Measurements from ENCODE around the gene C21orf58.

The C21orf58 gene

DNA sequence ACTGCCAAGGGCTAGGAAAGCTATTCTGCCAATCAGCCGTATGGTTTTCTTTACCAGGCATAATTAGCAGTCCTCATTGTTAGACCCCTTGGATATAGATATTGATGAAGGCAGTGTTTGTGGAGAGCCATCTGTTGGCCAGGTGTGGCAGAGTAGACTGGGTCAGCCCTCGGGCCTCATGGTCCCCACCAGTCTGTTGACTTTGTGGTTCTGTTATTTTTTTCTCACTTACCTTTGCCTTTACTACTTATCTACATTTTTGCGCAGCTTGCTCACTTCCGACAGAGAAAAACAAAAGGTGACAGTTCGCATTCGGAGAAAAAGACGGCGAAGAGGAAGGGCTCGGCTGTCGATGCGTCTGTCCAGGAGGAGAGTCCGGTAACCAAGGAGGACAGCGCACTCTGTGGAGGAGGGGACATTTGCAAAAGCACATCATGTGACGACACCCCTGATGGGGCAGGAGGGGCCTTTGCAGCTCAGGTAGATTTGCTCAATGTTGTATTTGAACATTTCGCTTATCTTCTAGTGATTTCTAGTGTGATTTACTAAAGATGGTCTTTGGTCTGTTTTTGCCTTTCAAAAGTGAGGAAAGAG lies 2.5 kb upstream of the C21orf58 start:
- peak overlapping the region; percentile 97 to 98 for H3K4me3 Mint-ChIP-seq
- DNase-seq (no peak), ATAC-seq (replicated peaks) (no peak)
- peaks cover 12 to 19% of the 10 kb centered on the region in 2 donors for H3K4me1 Mint-ChIP-seq (ENCODE audit: low read depth in 2 of 2)
- H3K27me3 Mint-ChIP-seq, result no peaks in the 10 kb centered on the region
- peaks cover 46% of the 10 kb centered on the region for H3K36me3 Mint-ChIP-seq (ENCODE audit: insufficient read depth)
- no peaks in the 10 kb centered on the region for H3K9me3 Mint-ChIP-seq
- no peak overlapping the region for H3K27ac Mint-ChIP-seq

DNA sequence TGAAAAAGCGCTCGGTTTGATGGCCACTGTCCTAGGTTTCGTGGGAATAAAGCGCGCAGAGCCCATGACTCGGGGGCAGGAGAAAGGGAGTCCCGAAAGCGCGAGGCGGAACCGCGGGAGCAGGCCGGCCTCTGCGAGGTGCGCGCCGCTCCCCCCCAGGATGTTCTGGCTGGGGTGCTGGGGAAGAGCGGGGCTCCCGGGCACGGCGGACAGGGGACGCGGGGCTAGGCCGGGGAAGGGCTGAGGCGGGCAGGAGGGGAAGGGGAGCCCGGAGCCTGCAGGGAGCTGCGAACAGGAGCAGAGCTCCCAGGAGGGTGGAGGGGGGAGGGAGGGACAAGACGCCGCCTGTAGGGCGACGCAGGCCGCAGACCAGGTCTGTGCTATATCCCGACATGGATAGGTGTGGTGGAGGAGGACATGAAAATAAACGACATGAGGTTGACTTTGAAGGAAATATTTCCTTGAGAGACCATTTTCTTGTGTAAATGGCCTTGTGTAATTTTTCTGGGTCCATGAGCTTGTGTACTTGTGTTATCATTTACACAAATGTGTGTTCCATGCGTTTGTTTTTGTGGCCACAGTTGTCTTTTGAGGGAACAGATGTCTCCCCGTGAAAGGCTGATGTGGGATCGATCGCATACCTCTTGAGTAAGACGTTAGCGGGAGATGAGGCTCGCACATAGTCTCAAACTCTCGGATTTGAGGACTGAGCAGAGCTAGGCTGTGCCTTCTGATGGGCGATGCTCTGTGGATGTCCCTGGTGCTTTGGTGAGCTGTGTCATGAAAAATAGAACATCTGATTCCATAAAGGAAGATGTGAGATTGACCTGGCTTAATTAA lies 1.6 kb upstream of the C21orf58 start:
- DNase-seq (no peak), ATAC-seq (replicated peaks) (no peak)
- no peaks in the 10 kb centered on the region for H3K9me3 Mint-ChIP-seq
- H3K4me1 Mint-ChIP-seq (ENCODE audit: low read depth in 2 of 2), result peaks cover 12 to 19% of the 10 kb centered on the region in 2 donors
- H3K27ac Mint-ChIP-seq, result peak overlapping the region in 1 of 2 donors; percentile 59
- H3K27me3 Mint-ChIP-seq, result no peaks in the 10 kb centered on the region
- H3K36me3 Mint-ChIP-seq (ENCODE audit: insufficient read depth), result peaks cover 36% of the 10 kb centered on the region
- H3K4me3 Mint-ChIP-seq, result peak overlapping the region; percentile 97 to 98

DNA sequence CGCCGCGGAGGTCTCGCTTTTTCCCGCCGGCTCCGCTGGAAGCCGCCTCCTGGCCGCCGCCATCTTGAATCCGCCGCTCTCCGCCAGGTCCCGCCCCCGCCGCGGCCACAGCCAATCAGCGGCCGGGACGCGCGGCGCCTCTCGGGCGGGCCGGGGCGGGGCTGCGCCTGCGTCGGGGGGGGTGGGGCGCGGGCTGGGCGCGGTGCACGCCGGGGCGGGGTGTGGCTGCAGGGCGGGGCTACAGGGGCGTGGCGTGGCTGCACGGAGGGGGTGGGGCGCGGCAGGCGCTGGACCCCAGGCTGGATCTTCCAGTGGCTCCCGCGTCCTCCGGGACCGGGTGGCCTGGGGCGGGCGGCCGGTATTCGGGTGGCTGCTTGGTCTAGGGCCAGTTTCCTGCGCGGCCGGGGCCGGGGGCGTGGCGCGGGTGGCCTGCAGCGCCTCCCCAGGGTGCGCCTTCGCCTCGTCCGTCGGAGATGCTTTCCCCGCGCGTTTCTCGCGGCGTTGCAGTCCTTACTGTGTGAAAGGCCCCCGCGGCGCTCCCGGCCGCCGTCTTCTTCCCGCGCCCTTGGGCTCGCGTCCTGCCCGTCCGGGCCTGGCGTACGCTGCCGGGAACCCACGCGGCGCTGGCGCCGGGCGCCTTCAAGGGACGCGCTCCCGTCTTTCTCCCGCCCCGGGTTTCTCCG lies 861 bp upstream of the C21orf58 start:
- Mint-ChIP-seq H3K4me3 (peak overlapping the region; percentile 97 to 98), H3K27me3 (no peaks in the 10 kb centered on the region), H3K9me3 (no peaks in the 10 kb centered on the region), H3K36me3 (ENCODE audit: insufficient read depth) (peaks cover 31% of the 10 kb centered on the region), H3K4me1 (ENCODE audit: low read depth in 2 of 2) (peaks cover 12 to 19% of the 10 kb centered on the region in 2 donors), H3K27ac (peak overlapping the region; percentile 94 to 97)
- DNase-seq, result peak; percentile 81 to 88 (median 87)
- ATAC-seq (replicated peaks), result peak; percentile 76

DNA sequence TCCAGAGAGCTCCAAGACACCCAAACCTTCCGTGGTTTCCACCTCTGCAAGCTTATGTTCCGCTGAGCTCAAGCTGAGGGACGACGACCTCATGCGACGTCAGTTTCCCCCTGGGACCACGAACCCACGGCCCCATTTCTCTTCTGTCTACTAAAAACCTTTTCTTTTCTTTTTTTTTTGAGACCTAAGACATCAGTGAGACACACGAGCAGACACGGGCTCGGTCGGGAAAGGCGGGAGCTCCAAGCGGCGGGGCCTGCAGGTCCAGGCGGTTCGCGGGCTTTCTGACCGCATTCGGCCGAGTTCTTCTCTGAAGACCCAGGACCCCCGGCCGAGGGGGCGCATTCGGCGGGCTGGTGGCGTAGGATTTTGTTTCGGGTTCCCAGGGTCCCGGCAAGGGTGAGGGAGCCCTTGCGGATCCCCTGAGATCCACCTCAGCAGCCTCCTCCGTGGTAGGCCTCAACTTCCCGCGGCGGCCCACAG lies 402 bp downstream of the C21orf58 start:
- H3K4me3 Mint-ChIP-seq, result peak overlapping the region; percentile 97 to 98
- peaks cover 29% of the 10 kb centered on the region for H3K36me3 Mint-ChIP-seq (ENCODE audit: insufficient read depth)
- DNase-seq (no peak), ATAC-seq (replicated peaks) (no peak)
- peaks cover 12 to 19% of the 10 kb centered on the region in 2 donors for H3K4me1 Mint-ChIP-seq (ENCODE audit: low read depth in 2 of 2)
- no peaks in the 10 kb centered on the region for H3K9me3 Mint-ChIP-seq
- peak overlapping the region; percentile 77 to 97 for H3K27ac Mint-ChIP-seq
- no peaks in the 10 kb centered on the region for H3K27me3 Mint-ChIP-seq

DNA sequence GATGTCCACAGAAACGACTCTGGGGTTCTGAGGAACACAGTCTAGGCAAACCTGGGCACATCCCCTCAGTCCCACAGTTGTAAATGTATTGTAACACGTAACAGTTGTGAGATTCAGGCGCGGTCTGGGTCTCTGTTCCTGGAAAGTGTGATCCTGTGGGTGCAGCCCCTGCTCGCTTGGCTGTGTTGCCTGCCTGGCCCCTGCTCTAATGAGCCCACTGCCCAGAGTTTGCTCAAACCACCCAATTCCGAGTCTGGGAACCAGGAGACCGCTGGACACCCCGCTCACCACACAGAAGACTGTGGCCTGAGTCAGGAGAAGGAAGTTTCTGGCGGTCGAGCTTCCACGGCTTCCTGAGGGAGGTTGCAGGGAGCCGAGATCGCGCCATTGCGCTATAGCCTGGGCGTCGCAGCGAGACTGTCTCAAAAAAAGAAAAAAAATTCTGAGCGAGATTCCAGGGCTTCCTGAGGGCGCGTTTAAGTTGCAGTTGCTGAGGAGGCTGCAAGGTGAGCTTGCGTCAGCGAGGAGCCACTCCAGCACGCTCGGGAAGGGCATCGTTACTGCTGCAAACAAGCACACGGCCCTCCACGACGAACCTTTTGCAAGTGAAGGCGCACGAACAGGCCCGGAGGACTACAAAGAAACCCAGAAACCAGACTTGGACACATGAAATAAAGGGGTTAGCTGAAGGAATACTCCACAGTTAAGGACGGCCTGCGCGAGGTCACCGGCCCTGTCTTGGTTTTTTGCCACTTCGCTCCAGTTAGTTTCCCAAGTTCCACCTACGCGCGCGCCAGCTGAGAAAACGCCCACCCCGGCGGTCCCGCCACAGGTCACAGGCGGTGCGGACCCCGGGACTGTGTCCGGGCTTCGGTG lies 1.1 kb downstream of the C21orf58 start:
- H3K4me1 Mint-ChIP-seq (ENCODE audit: low read depth in 2 of 2), result peaks cover 12 to 19% of the 10 kb centered on the region in 2 donors
- DNase-seq (no peak), ATAC-seq (replicated peaks) (no peak)
- H3K27ac Mint-ChIP-seq, result peak overlapping the region in 1 of 2 donors; percentile 77
- peak overlapping the region; percentile 97 to 98 for H3K4me3 Mint-ChIP-seq
- no peaks in the 10 kb centered on the region for H3K27me3 Mint-ChIP-seq
- H3K36me3 Mint-ChIP-seq (ENCODE audit: insufficient read depth), result peaks cover 24% of the 10 kb centered on the region
- no peaks in the 10 kb centered on the region for H3K9me3 Mint-ChIP-seq

DNA sequence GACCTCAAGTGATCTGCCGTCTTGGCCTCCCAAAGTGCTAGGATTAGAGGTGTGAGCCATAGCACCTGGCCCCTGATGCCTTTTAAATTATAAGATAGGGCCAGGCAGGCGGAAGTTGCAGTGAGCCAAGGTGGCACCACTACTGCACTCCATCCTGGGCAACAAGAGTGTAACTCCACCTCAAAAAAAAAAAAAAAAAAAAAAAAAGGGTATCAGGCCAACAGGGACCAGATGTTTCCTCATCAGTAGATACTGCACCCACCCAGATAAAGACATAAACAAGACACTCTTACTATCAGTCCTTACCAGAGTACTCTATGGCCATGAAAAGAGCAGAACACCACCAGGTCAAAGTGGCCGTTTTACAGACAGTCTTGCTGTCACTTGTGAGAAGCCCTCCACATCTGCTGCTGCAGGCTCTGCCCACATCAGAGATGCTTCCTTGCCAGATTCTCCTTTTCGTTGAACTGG lies 3.3 kb downstream of the C21orf58 start:
- Mint-ChIP-seq H3K27me3 (no peaks in the 10 kb centered on the region), H3K4me3 (no peak overlapping the region), H3K9me3 (no peaks in the 10 kb centered on the region), H3K36me3 (ENCODE audit: insufficient read depth) (peaks cover 9% of the 10 kb centered on the region), H3K4me1 (ENCODE audit: low read depth in 2 of 2) (peaks cover 2 to 13% of the 10 kb centered on the region in 2 donors), H3K27ac (no peak overlapping the region)
- ATAC-seq (replicated peaks) (no peak), DNase-seq (no peak)

DNA sequence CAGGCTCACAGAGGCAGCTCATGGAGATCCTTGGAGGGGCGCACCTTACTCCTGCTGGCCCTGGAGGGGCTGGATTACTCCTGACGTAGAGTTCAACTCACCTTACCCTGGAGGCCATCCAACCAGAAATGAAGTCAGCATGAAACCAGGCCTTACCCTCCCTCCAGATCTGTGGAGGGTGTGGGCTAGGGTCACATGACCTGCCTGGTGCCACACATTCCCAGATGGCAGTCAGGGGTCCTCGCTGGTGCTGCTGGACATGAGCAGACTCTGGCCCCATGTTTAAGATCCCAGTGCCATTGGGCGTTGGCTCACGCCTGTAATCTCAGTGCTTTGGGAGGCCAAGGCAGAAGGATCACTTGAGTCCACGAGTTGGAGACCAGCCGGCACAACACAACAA lies 4.5 kb downstream of the C21orf58 start:
- H3K36me3 Mint-ChIP-seq (ENCODE audit: insufficient read depth), result peaks cover 6% of the 10 kb centered on the region
- DNase-seq (no peak), ATAC-seq (replicated peaks) (no peak)
- no peak overlapping the region for H3K27ac Mint-ChIP-seq
- H3K27me3 Mint-ChIP-seq, result no peaks in the 10 kb centered on the region
- no peak overlapping the region for H3K4me3 Mint-ChIP-seq
- peaks cover 0 to 11% of the 10 kb centered on the region in 2 donors for H3K4me1 Mint-ChIP-seq (ENCODE audit: low read depth in 2 of 2)
- H3K9me3 Mint-ChIP-seq, result no peaks in the 10 kb centered on the region

DNA sequence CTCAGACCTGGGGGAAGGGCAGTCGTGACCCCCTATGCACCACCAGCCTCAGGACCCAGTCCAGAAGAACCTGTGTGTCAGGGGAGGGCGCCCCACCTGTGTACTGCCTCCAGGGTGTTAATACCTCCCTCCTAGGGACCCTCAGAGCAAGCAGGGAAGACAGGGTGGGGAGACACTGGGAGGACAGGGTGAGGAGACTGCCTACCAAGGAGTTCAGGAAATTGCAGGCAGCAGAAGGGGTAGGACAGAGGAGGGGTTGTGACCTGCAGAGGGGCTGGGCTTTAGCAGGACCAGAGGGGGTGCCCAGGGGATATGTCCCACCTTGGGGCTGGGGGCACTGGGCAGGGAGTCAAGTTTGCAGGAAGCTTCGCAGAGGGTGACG lies 5.2 kb downstream of the C21orf58 start:
- H3K27ac Mint-ChIP-seq, result peak overlapping the region in 1 of 2 donors; percentile 26
- ATAC-seq (replicated peaks) (no peak), DNase-seq (no peak)
- H3K9me3 Mint-ChIP-seq, result no peaks in the 10 kb centered on the region
- peaks cover 0 to 11% of the 10 kb centered on the region in 2 donors for H3K4me1 Mint-ChIP-seq (ENCODE audit: low read depth in 2 of 2)
- H3K27me3 Mint-ChIP-seq, result no peaks in the 10 kb centered on the region
- H3K36me3 Mint-ChIP-seq (ENCODE audit: insufficient read depth), result no peaks in the 10 kb centered on the region
- no peak overlapping the region for H3K4me3 Mint-ChIP-seq

DNA sequence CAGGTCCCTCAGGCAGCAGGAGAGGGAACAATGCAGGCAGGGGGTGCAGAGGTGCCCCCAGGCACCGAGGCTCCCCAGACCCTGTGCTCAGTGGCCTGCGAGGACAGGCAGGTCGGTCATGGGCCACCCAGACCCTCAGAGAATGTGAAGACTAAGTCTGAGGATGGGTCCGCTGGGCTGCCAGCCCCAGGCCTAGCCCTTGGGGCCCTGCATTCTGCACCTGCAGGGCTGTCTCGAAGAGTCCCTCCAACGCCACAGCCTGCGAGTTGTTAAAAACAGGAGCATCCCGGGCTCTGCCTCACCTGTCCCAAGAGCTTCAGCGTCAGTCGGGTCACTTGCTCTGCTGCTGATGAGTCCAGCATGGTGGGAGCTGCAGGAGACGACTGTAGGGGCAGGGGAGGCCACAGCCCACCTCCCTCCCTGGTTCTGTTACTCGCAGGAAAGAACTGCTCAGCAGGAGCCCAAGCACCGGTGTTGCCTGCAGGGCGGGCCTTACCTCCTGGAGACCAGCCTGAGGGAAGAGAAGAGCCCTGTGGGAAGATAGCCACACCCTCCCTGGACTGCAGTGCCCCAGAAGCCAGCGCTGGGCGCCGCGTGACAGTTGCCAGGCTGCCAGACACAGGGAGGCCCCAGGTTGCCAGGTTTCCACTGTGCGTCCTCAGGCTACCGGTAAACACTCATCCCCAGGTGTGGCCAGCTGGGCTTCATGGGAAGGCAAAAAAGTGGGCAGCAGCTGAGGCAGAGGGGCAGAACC lies 5.8 kb downstream of the C21orf58 start:
- Mint-ChIP-seq H3K9me3 (no peaks in the 10 kb centered on the region), H3K4me1 (ENCODE audit: low read depth in 2 of 2) (peaks cover 0 to 7% of the 10 kb centered on the region in 2 donors), H3K36me3 (ENCODE audit: insufficient read depth) (no peaks in the 10 kb centered on the region), H3K4me3 (no peak overlapping the region), H3K27me3 (no peaks in the 10 kb centered on the region), H3K27ac (peak overlapping the region in 1 of 2 donors; percentile 26)
- DNase-seq, result no peak
- no peak for ATAC-seq (replicated peaks)

DNA sequence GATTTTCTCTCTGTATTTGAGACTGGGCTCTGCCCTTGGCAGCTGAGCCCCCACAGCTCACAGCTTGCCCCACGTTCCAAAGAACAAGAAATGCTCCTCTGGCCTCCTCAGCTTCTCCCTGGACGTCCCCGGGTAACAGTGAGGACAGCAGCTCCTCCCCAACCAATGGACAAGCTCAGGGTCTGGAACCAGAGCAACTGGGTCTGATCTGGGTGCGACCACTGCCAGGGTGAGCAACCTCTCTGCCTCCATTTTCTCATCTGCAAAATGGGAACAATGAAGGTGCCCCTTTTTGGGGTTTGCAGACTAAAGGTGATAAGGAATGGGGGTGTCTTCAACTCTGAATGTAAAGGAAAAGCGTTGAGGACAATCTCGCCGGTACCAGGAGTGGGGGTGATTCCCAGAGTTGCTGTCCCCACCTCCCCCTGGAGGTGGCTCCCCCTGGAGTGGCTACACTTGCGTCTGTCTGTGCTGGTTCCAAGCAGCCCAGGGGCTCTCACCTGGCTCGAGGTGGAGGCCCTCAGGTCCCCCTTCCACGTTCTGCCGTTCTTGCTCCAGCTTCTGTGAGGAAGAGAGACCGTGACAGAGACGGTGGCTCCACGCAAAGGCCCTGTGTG lies 6.9 kb downstream of the C21orf58 start:
- H3K27ac Mint-ChIP-seq, result no peak overlapping the region
- ATAC-seq (replicated peaks) (no peak), DNase-seq (no peak)
- H3K27me3 Mint-ChIP-seq, result no peaks in the 10 kb centered on the region
- H3K36me3 Mint-ChIP-seq (ENCODE audit: insufficient read depth), result no peaks in the 10 kb centered on the region
- peaks cover 0 to 4% of the 10 kb centered on the region in 2 donors for H3K4me1 Mint-ChIP-seq (ENCODE audit: low read depth in 2 of 2)
- no peak overlapping the region for H3K4me3 Mint-ChIP-seq
- no peaks in the 10 kb centered on the region for H3K9me3 Mint-ChIP-seq

DNA sequence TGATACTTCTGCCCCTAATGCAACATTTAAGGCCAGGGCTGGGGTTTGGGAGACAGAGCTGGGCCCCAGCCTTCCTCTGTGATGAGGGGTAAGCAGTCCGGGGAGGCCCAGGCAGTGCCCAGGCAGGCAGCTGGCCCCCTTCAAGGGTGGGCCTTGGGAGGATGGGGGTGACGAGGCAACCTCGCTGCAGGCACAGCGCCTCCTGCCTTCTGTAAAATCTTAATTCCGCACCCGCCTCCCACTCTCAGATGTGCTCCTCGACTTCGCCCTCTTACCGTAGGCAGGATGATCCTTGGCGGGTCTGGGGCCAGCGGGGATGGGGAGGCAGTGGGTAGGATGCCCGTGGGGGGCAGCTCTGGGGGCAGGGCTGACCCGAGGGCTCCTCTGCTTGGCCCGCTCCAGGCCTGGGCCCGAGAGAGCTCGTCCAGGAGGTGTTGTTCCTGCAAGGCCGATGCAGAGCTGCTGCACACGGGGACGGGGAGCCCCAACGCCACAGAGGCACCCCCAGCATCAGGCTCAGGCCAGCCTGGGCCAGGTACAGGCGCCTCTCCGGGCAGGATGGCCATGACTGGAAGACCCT lies 9.1 kb downstream of the C21orf58 start:
- Mint-ChIP-seq H3K4me1 (ENCODE audit: low read depth in 2 of 2) (no peaks in the 10 kb centered on the region), H3K9me3 (no peaks in the 10 kb centered on the region), H3K4me3 (no peak overlapping the region), H3K27ac (no peak overlapping the region), H3K27me3 (no peaks in the 10 kb centered on the region), H3K36me3 (ENCODE audit: insufficient read depth) (no peaks in the 10 kb centered on the region)
- DNase-seq, result no peak
- ATAC-seq (replicated peaks), result no peak

DNA sequence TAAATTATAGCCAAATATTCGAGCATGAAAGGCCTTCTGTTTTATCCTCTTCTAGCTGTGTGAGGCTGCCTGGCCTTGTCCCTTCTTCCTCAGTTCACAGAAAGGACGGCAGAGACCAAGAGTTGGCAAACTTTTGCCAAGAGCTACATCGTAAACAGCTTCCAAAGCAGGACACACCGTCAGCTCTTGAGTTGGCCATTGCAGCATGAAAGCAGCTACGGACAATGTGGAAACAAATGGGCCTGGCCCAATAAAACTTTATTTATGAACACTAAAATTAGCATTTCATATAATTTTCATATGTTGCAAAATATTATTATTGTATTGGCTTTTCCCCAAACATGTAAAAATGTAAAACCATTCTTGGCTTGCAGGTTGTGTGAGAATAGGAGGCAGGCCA lies 10.7 kb downstream of the C21orf58 start:
- no peaks in the 10 kb centered on the region for H3K36me3 Mint-ChIP-seq (ENCODE audit: insufficient read depth)
- no peak for DNase-seq
- H3K4me1 Mint-ChIP-seq (ENCODE audit: low read depth in 2 of 2), result no peaks in the 10 kb centered on the region
- no peak for ATAC-seq (replicated peaks)
- H3K27me3 Mint-ChIP-seq, result no peaks in the 10 kb centered on the region
- H3K27ac Mint-ChIP-seq, result no peak overlapping the region
- H3K4me3 Mint-ChIP-seq, result no peak overlapping the region
- no peaks in the 10 kb centered on the region for H3K9me3 Mint-ChIP-seq
